ENCODE measurements around the gene BIRC6. TPM values are rescaled to one million over a fixed set of nuclear protein-coding genes. Genes with fewer than 3 reads are reported as not detected.

The BIRC6 gene
- total and polyA plus RNA-seq, 8 donors, result 71.6 to 94.6 (median 80.9) TPM

DNA sequence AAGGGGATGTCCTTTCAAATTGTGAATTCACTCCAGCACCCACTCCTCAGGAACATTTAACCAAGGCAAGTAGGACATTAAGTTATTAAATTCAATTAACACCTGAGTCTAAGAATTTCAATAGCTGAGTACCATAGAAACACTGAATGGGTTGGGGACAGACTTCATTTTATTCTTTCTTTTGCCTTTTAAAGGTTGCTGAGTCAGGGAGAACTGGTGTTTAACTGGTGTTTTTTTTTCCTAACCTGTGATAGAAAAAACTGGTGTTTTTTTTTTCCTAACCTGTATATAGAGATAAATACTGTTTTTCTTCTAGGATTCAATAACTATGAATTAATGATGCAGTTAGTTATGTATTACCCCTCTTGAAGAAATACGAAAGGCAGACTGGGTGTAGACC lies 309.9 kb downstream of the BIRC6 start:
- Histone ChIP-seq H3K27ac (no peak overlapping the region), H3K9me3 (no peaks in the 10 kb centered on the region), H3K4me1 (no peaks in the 10 kb centered on the region), H3K4me3 (no peak overlapping the region), H3K27me3 (no peaks in the 10 kb centered on the region), H3K36me3 (peaks cover 0 to 15% of the 10 kb centered on the region in 2 donors)
- DNase-seq (no peak), ATAC-seq (no peak)
- TF ChIP-seq, protein P1, sequence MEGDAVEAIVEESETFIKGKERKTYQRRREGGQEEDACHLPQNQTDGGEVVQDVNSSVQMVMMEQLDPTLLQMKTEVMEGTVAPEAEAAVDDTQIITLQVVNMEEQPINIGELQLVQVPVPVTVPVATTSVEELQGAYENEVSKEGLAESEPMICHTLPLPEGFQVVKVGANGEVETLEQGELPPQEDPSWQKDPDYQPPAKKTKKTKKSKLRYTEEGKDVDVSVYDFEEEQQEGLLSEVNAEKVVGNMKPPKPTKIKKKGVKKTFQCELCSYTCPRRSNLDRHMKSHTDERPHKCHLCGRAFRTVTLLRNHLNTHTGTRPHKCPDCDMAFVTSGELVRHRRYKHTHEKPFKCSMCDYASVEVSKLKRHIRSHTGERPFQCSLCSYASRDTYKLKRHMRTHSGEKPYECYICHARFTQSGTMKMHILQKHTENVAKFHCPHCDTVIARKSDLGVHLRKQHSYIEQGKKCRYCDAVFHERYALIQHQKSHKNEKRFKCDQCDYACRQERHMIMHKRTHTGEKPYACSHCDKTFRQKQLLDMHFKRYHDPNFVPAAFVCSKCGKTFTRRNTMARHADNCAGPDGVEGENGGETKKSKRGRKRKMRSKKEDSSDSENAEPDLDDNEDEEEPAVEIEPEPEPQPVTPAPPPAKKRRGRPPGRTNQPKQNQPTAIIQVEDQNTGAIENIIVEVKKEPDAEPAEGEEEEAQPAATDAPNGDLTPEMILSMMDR (IDR thresholded peaks at IDR 0.05), result no peak
- intact Hi-C loops (cut with DNase I), result no loop called here

DNA sequence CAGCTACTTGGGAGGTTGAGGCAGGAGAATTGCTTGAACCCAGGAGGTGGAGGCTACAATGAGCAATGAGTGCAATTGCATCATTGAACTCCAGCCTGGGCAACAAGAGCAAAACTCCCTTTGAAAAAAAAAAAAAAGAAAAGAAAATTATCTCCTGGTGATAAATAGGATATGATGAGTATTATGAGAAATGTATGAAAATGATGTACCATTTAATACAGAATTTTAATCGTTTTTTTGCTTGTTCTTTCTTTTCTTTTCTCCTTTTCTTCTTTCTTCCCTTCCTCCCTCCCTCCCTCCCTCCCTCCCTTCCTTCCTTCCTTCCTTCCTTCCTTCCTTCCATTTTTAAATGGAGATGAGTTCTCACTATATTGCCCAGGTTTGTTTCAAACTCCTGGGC lies 311.4 kb downstream of the BIRC6 start:
- Histone ChIP-seq H3K4me3 (no peak overlapping the region), H3K4me1 (no peaks in the 10 kb centered on the region), H3K27ac (no peak overlapping the region), H3K9me3 (no peaks in the 10 kb centered on the region), H3K27me3 (no peaks in the 10 kb centered on the region), H3K36me3 (peaks cover 0 to 17% of the 10 kb centered on the region in 2 donors)
- DNase-seq, result no peak
- ATAC-seq, result no peak
- intact Hi-C loops (cut with DNase I), result no loop called here
- TF ChIP-seq, protein P1 (IDR thresholded peaks at IDR 0.05), result no peak

Small RNA genes within 50 kb of the gene (microRNA-seq; reads per million reads assigned to microRNA genes)
- gene MIR4765, result 0 reads per million in 2 donors
- 0 reads per million in 2 donors for gene MIR558

Other genes with a start within 250 kb of the BIRC6 start
- gene SLC30A6, start 191.2 kb upstream of the BIRC6 start, total RNA-seq, result 10 to 100 TPM; 29.3 to 29.9 TPM
- gene SLC30A6, start 191.2 kb upstream of the BIRC6 start, polyA plus RNA-seq (ENCODE audit: insufficient read length in 6 of 6), result 10 to 100 TPM; 23.5 to 27.2 (median 25.7) TPM
- 10 to 100 TPM in 1 of 2 donors, 1 to 10 TPM in 1; 6.8 to 21.9 TPM for gene NLRC4, start 92.1 kb upstream of the BIRC6 start, total RNA-seq
- 1 to 10 TPM in 4 of 6 donors, under 1 TPM in 2; 0.80 to 1.6 (median 1.2) TPM for gene NLRC4, start 92.1 kb upstream of the BIRC6 start, polyA plus RNA-seq (ENCODE audit: insufficient read length in 6 of 6)
- gene YIPF4, start 79.1 kb upstream of the BIRC6 start, total RNA-seq, result 10 to 100 TPM; 50.5 to 61.5 TPM
- gene YIPF4, start 79.1 kb upstream of the BIRC6 start, polyA plus RNA-seq (ENCODE audit: insufficient read length in 6 of 6), result 10 to 100 TPM; 54.2 to 68.1 (median 56.2) TPM